HG03280 (cell line): ENCODE results near the gene TMEM72.

ENCODE experiments used
- ATAC-seq: cut with Tn5 transposase; IDR thresholded peaks from one replicate; pipeline ENCODE4 v1.9.1; 2021; ENCODE audit warnings: mild to moderate bottlenecking, moderate library complexity; ENCODE audit not compliant: unreplicated experiment

The TMEM72 gene

DNA sequence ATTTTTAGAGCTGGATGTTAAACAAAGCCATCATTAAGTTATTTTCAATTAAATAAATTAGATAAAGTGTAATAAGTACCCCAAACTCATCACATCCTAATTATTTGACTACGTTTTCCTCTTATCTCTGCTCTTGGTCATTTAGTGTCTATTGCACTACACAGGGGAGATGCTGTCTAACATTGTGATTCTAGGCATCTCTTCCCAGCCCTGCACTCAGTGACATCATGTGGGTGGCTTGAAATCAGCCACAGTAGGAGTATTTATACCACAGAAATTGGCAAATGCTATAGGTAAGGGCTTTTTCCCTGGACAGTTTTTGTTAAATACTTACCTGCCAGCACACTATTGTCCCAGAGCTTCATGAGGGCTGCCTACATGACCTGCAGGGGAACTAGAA is 21.3 kb upstream of the TMEM72 start:
- no peak for ATAC-seq

DNA sequence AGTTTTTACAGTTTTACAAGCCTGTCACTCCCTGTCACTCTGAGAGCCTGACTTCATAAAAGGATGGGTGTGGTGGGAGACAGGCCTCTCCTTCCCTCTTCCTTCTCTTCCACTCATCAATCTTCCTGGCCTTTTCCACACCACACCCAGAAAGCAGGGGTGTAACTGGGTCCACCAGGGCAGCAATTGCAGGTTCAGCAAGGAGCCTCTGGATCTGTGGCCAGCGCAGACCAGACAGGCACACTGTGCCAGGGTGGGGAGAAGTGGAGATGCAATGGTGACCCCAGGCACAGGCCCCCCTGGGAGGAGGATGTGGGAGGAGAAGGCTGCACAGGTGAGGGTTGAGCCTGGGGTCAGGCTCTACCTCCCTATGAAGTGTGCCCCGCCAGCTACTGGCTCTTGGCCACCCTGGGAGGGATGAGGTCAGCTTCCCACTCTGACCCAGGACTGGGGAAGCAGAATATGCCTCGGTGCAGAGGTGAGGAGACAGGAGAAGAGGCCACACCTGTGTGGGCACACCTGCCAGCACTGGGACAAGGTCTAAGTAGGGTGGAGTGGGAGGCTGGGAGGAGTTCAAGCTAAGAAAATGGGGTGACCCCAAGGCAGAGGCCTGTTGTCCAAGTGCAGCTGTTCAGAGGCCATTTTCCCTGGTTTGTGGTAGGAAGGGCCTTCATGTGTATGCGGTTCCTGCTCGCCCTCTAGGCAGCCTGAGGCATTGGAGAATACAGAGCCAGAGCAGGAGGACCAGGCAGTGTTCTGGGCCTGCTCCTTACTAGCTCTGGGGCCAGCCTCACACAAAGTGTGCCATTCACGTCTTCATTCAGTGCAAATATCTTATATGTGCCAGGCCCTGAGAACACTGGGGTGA is 20.2 kb upstream of the TMEM72 start:
- no peak for ATAC-seq

DNA sequence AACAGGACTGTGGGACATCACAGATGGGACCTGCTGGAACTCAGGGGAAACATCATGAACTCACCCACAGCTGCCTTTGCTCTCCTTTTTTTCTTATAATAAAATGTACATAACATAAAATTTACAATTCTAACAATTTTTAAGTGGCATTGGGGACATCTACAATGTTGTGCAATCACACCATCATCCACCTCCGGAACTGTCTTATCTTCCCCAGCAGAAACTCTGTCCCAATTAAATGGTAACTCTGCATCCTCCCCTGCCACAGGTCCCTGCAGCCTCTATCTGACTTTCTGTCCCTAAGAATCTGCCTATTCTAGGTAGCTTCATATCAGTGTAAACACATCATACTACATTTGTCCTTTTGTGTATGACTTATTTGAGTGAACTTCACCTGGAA is 19.4 kb upstream of the TMEM72 start:
- ATAC-seq: no peak

DNA sequence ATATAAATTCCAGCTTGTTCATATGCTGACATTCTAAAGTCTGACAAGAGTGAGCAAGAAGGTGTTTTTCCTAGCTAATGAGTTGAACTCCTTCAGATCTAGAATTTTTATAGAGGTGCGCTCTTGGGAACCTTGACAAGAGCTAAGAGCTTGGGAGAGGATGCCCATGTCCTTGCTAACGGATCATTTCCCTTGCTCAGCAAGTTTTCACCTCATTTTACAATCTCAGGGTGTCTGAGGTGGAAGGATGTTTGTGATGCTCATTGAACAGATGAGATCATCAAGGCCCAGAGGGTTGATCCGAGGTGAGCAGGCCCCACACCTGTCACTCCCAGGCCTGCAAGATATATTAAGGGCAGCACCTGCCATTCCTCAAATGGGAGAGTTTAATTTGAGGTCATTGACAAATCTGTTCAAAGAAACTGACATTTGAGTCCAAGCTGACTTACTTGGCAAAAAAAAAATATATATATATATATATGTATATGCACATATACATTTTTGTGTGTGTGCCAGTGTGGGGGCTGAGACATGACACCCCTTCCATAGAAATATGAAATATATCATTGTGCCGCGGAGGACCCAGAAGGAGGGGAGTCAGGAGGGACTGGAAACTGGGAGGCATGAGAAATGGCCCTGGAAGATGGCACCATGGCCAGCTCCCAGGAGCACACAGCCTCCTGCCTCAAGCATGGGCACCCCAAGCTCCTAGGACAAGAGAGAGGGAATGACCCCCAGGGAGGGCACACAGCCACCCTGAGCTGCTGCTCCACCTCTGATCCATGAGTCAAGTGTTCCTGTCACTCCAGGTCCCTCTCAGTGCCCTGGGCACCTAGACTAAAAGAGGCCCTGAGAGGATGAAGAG is 17.3 kb upstream of the TMEM72 start:
- ATAC-seq: no peak

DNA sequence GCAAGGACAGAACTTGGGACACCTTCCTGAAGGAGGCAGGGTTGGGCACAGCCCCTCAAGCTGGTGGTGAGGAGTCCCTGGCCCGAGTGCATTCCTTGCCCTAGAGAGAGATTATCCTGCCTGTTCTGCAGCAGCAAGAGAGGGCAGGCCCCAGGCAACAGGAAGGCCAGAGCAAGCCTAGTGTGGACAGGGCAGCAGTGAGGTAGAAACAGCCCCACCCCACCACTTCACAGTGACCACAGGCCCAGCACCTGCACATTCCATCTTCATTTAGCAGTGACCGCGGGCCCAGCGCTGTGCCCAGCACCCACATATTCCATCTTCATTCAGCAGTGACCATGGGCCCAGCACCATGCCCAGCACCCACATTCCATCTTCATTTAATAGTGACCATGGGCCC is 16.4 kb upstream of the TMEM72 start:
- no peak for ATAC-seq

DNA sequence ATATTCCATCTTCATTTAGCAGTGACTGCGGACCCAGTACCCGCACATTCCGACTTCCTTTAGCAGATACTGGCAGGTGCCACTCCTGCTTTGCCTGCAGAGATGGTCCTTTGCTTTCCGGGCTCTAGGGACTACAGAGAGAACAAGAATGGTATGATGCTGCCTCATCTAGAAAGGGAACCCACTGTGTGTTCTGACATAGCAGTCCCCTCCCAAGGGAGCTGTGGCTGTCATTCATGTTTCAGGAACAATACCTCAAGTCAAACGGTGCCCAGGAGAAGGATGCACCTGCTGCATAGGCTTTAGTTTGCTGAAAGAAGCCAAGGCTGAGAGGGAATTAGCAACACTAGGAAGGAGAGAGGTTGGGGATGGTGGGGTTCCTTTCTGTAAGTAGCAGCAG is 15.9 kb upstream of the TMEM72 start:
- ATAC-seq: no peak

DNA sequence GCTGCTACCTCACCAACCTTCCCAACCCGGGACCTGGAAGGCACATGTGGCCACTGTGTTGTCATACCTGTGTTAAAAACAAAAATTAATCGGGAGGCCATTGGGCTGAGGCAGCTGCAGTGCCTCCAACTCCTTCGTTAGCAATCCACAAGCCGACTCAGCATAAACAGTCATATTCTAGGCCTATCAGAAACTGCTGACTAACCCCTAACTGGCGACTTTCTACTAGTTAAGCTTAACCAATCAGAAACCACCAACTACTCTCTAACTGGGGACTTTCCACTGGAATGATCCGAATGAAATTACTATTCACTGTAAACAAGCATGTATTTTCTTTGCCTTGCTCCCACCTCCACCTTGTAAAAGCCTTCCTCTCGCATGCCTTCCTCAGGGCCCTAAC is 14.1 kb upstream of the TMEM72 start:
- no peak for ATAC-seq

DNA sequence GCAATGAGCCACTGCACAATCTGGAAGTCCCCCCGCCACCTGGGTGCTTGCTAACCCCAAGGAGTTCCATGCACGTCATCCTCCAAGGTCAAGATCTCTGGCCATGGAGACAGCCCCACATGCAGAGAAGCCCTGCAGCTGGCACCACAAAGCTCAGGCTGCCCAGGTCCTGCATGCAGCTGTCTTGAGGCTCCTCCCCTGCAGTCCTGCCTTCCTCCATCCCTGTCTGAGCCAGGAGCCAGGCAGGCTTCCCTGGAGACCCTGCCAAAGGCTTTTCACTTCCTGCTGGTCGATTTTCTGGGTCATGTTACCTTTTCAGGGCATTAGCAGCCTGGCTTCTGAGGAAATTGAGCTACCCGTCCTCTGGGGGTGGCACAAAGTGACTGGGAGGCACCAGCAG is 12.5 kb upstream of the TMEM72 start:
- ATAC-seq: no peak

DNA sequence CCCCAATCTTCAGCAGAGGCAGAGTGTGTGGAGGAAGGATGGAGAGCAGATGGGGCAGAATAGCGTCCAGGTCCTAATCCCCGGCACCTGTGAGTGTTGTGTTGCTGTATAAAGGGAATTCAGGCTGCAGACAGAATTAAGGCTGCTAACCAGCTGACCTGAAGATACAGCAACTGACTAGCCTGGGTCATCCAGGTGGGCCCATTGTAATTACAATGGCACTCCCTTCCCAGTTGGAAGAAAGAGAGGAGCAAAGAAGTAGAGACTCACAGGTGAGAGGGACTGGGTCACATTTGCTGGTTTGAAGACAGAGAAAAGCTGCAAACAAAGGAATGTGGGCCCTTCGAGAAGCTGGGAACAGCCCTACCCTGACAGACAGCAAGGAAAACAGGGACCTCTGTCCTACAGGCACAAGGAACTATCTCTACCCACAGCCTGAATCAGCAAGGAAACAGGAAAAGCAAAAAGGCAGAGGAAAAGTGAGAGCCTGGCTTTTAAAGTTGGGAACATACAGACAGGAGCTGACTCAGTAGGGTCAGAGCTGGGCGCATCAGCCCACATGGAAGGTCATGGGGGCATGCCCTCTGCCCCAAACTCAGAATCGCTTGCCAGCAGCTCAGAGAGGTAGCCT is 11.6 kb upstream of the TMEM72 start:
- ATAC-seq: no peak

DNA sequence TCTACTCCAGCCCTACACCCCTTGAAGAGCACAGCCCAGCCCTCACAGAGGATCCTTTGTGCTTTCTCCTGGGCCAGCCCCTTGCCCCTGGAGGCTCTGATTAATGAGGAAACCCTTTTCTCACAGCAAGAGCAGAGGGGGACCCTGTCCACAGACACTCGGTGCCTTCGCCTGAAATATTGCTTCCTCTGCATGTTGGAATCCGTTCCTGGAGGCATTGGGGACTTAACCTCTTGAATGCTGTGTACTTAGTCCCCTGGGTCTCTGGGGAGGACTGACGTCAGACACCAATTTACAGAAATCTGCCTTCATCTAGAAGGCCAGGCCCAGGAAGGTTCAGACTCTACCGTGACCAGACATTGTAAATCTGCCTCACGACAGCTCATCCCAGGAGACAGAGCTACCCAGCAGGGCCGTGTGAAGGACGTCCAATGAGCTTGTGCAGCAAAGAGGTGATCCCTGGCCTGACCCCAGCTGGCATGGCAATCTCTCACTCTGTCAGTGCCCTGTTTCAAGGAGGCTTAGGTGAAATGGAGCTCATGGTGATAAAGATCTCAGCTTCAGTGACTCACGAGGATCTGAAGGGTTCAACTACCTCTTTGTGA is 8.1 kb upstream of the TMEM72 start:
- ATAC-seq: no peak

DNA sequence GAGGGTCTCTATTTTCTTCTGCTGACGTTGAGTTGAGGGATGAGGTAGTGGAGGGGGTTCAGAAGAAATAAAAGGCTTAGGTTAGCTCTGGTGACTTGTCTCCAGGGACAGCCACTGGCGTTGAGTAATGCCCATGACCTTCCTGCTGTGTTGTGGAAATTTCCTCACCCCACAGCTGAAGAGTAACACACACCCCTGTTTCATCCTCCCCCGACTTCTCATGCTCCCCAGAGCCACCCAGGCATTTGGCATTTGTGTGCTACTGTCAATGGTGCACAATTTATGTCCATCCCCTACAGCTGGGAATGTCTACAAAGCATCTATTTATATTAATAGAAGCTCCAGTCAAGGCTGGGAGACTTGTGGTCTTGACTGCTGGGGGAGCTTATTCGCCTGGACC is 4.7 kb upstream of the TMEM72 start:
- no peak for ATAC-seq

DNA sequence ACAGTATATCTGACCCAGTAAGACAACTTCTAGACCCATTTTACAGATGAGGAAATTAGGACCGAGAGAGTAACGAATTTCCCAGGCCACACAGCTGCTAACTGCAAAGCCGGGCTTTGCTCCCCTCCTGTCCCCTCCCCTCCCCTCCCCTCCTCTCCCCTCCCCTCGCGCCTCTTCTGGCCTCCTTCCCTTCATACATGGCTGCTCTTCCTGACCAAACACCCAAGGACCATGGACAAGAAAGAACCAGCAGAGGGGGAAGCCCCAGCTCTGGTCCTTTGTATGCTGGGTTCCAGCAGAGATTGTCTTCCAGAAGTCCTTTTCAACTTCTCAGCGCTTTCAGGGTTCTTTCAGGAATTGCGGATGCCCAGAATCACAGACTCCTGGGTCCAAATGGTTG is 3.6 kb upstream of the TMEM72 start:
- ATAC-seq: no peak

DNA sequence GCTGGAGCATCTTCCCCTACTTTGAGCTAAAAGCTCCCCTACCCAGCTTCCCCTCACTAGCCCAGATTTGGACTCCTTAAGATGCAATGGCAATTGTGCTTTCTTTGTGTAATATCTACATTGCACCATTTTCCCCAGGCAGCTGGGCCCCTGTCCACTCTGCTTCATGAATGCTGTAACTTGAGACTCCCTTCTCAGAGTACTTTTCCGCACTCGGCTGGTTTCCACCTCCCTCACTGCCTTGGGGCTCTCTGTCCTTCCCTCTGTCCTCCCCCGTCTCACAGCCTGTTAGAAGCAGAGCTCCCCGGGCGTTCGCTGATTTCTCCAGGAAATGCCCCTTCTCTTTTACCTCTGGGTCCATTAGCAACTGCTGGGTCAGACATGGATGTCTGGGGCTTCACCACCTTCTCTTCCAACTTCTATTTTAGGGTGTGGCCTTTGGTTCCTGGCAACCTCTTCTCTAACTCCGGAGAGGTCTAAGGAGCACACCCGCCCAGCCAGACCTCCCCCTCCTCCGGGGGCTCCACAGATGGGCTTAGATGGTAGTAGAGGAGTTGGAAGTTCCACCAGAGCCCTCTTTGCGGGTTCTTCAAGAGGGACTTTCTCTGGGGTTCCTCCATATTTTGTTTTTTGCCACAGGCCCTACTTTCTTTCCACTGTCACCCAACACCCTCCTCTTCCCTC is 2.9 kb upstream of the TMEM72 start:
- no peak for ATAC-seq

DNA sequence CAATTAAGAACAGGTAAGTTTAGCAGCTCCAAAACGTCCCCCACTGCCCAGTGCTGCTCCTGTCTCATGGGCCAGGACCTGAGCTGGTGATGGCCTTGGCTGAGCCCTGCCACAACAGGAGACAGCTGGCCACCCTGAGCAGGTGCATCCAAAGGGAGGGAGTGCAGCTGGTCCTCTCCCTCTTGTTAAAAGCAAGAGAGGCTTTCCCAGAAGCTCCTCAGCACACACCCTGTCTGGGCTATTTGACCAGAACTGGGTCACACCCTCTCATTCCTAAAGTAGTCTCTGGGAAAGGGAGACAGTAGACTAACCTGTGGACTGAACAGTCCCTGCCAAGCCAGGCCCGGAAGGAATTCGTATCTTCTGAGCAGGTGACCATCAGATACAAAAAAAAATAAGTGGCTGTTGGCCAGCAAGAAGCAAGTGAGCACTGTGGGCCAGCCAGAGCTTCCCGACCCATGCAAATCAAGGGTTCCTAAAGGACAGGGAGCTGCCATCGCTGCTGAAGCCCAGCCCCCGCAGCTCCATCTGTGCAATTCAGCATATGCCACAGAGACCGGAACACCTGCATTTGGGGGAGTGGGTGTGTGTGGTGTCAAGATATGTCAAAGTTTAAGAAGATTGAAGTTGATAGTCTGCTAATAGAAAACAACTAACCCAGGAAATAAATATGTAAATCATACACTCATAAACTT is 2.1 kb upstream of the TMEM72 start:
- ATAC-seq: no peak

DNA sequence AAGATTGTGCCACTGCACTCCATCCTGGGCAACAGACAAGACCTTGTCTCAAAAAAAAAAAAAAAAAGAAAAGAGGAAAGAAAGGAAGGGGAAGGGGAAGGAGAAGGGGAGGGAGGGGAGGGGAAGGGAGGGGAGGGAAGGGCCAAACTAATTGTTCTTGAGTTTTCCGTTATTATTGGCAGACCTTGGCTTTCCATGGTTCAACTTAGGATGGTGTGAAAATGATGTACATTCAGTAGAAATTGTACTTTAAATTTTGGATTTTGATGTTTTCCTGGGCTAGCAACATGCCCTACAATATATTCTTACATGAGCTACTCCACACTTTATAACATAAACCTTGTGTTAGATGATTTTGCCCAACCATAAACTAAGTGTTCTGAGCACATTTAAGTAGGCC is 1.2 kb upstream of the TMEM72 start:
- no peak for ATAC-seq

DNA sequence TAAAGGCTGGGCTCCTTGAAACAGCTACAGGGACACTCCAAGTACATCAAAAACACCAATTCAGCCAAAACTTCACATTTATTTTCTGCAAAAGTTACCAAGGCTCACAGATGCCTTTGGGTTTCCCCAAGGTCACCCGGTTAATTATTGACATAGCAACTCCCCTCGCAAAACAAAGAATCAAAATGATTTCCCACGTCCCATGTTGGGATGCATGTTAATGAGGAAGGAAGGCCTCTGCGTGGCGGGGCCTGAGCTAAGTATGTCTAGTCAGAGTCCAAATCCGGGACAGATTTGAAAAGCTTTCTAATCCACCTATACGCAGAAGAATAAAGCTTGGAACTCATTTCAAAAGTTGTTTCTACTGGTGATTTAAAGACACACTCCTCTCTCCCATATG is 535 bp upstream of the TMEM72 start:
- ATAC-seq: no peak

DNA sequence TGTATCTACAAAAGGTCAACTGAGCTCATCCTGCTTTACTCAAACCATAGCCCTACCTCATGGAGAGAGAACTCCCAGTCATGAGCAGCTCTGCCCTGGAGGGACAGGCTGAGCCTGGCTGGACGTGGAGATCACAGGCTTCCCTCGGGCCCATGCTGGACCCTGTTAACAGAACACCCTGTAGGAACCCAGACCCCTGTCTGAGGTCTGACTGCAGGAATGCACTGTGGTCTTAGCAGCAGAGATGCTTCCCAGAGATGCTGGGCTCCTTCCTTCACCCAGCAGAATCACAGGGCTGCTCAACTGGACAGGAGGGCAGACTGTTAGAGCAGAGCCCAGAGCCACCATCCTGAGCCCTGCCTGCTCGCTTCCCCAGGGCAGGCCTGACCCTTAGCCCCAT is 814 bp downstream of the TMEM72 start:
- ATAC-seq: no peak

DNA sequence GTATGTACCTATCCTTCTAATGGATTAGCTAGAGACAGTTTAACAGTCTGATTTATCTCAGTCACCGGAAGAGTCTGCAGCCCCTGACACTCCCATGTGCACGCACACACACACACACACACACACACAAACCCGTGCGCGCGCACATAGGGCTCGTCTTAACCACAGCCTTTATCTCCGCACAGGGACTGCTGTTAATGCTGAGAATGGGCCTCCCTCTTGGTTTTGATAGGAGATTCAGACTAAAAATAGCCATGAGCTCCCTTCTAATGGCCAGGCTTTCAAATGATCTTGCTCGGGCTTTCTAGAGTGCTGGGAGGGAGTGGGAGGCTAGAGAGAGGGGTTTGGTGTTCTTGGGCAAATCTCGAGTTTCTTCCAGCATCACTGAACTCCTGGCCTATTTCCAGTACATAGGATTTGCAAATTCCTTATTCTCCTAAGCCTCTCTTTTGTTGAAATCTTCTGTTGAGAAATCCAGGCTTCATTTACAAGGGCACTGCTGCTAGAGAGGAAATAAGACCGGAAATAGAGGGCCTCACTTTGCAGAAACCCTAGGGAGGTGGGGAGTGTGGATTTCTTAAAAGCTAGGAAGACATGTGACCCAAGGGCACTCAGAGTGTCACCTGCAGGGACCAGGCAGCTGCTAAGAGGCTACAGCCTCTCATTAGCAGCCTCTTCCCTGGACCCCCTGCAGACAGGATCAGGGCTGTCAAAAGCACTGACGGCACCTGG is 2.4 kb downstream of the TMEM72 start:
- ATAC-seq: no peak

DNA sequence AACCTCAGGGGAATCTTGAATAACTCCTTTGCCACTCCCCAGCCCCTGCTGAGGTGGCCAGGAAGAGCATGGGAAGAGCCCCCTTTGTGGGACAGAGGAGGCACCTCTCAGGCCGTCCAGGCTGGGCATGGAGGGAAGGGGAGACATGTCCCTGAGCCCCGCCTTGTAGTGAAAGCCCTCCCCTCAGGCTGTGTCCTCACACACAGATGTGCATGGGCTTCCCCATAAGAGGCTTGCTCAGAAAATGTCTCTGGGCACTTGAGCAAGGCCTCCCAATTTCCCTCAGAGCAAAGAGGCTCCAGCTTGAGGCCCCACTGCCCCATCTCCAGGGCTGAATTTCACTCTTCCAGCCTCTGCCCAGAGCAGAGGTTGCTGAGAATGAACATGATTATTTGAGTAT is 3.8 kb downstream of the TMEM72 start:
- no peak for ATAC-seq

DNA sequence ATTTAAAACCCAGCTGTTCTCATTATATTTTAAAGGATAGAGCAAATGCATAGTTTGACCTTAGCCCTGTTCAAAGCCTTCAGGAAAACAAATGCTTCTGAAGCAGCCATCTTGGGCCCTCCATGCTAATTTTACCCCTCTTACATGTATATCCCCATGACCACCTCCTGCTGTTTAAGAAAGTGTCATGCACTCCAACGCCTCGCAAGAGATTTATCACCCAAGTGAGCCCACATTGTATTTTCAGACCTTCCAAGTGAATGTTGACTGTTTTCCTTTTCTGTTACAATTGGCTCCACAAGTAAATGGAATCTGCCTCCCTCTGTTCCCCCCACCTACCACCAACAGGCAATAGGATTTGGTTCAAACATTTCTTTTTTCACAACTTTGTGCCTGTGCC is 5.3 kb downstream of the TMEM72 start:
- no peak for ATAC-seq
